Loucy (cell line): ENCODE results near the gene GFER.
A peak's percentile ranks its signal among the peaks of the same experiment; 100 is the strongest.

Source experiments
- H2AFZ ChIP-seq: fragments of 200-600 bp; sonication (generic); 2 replicates; pipeline ENCODE4 v1.6.0; 2016; ENCODE audit warnings: antibody characterized with exemption, mild to moderate bottlenecking, low read length, moderate library complexity
- H3F3A ChIP-seq: fragments of 200-600 bp; 2 replicates; pipeline ENCODE4 v1.6.0; 2016; ENCODE audit warnings: antibody characterized with exemption, low read depth, mild to moderate bottlenecking
- H3K27me3 ChIP-seq: fragments of 200-600 bp; sonication (generic); 2 replicates; pipeline ENCODE4 v1.6.1; 2014; ENCODE audit warnings: low read length, mild to moderate bottlenecking; ENCODE audit not compliant: insufficient read depth, poor library complexity, severe bottlenecking
- H3K36me3 ChIP-seq: fragments of 200-600 bp; sonication (generic); 2 replicates; pipeline ENCODE4 v1.6.1; 2016; ENCODE audit warnings: low read length; ENCODE audit not compliant: insufficient read depth
- H3K4me1 ChIP-seq: fragments of 200-600 bp; sonication (generic); 2 replicates; pipeline ENCODE4 v1.5.1; 2014; ENCODE audit warnings: low read length, mild to moderate bottlenecking; ENCODE audit not compliant: insufficient read depth, poor library complexity, severe bottlenecking
- H3K4me2 ChIP-seq: fragments of 200-600 bp; sonication (generic); 2 replicates; pipeline ENCODE4 v1.6.0; 2014; ENCODE audit warnings: antibody characterized with exemption, low read length, low read depth, mild to moderate bottlenecking; ENCODE audit not compliant: poor library complexity, severe bottlenecking
- H3K4me3 ChIP-seq: fragments of 200-600 bp; sonication (generic); 2 replicates; pipeline ENCODE4 v1.5.1; 2014; ENCODE audit warnings: low read length, mild to moderate bottlenecking, mixed read lengths; ENCODE audit not compliant: poor library complexity, severe bottlenecking
- H3K79me2 ChIP-seq: fragments of 200-600 bp; sonication (generic); 2 replicates; pipeline ENCODE4 v1.6.1; 2014; ENCODE audit warnings: low read length; ENCODE audit not compliant: insufficient read depth
- H3K9ac ChIP-seq: fragments of 200-600 bp; sonication (generic); 2 replicates; pipeline ENCODE4 v1.6.0; 2014; ENCODE audit warnings: mild to moderate bottlenecking, low read depth, low read length, moderate library complexity; ENCODE audit not compliant: poor library complexity, severe bottlenecking
- H3K9me2 ChIP-seq: fragments of 200-600 bp; sonication (generic); replicated peaks from 2 replicates; pipeline ENCODE4 v1.6.1; 2016; ENCODE audit warnings: low read depth, low read length, mixed read lengths
- H3K9me3 ChIP-seq: fragments of 200-600 bp; sonication (generic); 2 replicates; pipeline ENCODE4 v1.6.1; 2014; ENCODE audit warnings: mild to moderate bottlenecking, antibody characterized with exemption, low read length, low read depth; ENCODE audit not compliant: insufficient read depth
- H4K20me1 ChIP-seq: fragments of 200-600 bp; sonication (generic); 2 replicates; pipeline ENCODE4 v1.6.0; 2014; ENCODE audit warnings: antibody characterized with exemption, low read length, mild to moderate bottlenecking; ENCODE audit not compliant: insufficient read depth, poor library complexity, severe bottlenecking
- CTCF ChIP-seq: fragments of 200-600 bp; sonication (generic); conservative IDR thresholded peaks from 2 replicates; pipeline ENCODE4 v1.5.1; 2014; ENCODE audit warnings: mild to moderate bottlenecking, antibody characterized with exemption, low read length
- EZH2phosphoT487 ChIP-seq: fragments of 200-600 bp; IDR thresholded peaks from 2 replicates; pipeline ENCODE4 v1.6.1; 2018; ENCODE audit warnings: antibody characterized with exemption, mild to moderate bottlenecking, moderate library complexity, borderline replicate concordance

The GFER gene

GRCh38 chr16:1968146-1968953 lies 15.6 kb upstream of the GFER start:
- Histone ChIP-seq H3K36me3 (no peaks in the 10 kb centered on the region; the same call in 1 of the 2 replicates), H3K4me1 (peaks cover 6% of the 10 kb centered on the region), H4K20me1 (peaks cover 10% of the 10 kb centered on the region), H3K79me2 (peaks cover 42% of the 10 kb centered on the region), H3K4me2 (no peak overlapping the region), H3K27me3 (peaks cover 9% of the 10 kb centered on the region), H3K4me3 (no peak overlapping the region), H3K9me3 (no peaks in the 10 kb centered on the region), H3K9ac (no peak overlapping the region), H3K9me2 (no peaks in the 10 kb centered on the region), H2AFZ (no peak overlapping the region), H3F3A (peaks cover 2% of the 10 kb centered on the region; the same call in 1 of the 2 replicates)
- TF ChIP-seq EZH2phosphoT487 (no peak), CTCF (no peak)

GRCh38 chr16:1971796-1972489 lies 12.1 kb upstream of the GFER start, which contains the start of gene TBL3:
TBL3 (plus strand) TSS chr16:1972053; CDS start chr16:1972165, 112 bp downstream.
- Histone ChIP-seq H4K20me1 (no peaks in the 10 kb centered on the region), H3K36me3 (no peaks in the 10 kb centered on the region), H3K4me3 (peak within 1 kb of the TSS; percentile 91), H3F3A (peaks cover 2% of the 10 kb centered on the region; the same call in 1 of the 2 replicates), H3K27me3 (no peaks in the 10 kb centered on the region), H3K79me2 (peaks cover 22% of the 10 kb centered on the region; the same call in 1 of the 2 replicates), H3K9me3 (no peaks in the 10 kb centered on the region), H3K4me2 (peak within 1 kb of the TSS; percentile 85), H3K9ac (peak within 1 kb of the TSS; percentile 94), H3K4me1 (no peaks in the 10 kb centered on the region), H3K9me2 (no peaks in the 10 kb centered on the region), H2AFZ (peak within 1 kb of the TSS; percentile 77; the same call in 1 of the 2 replicates)
- no peak for TF ChIP-seq EZH2phosphoT487
- TF ChIP-seq CTCF, result no peak

GRCh38 chr16:1972490-1972877 lies 11.5 kb upstream of the GFER start:
- Histone ChIP-seq H3F3A (peaks cover 2% of the 10 kb centered on the region; the same call in 1 of the 2 replicates), H3K4me3 (peak overlapping the region; percentile 91), H2AFZ (no peak overlapping the region)

More at GRCh38 chr16:1972490-1972877, 11.5 kb upstream of the GFER start:
- Histone ChIP-seq H3K36me3 (no peaks in the 10 kb centered on the region), H4K20me1 (no peaks in the 10 kb centered on the region), H3K27me3 (no peaks in the 10 kb centered on the region), H3K9me2 (no peaks in the 10 kb centered on the region), H3K4me2 (peak overlapping the region; percentile 75), H3K9ac (peak overlapping the region; percentile 94), H3K4me1 (no peaks in the 10 kb centered on the region), H3K9me3 (no peaks in the 10 kb centered on the region), H3K79me2 (peaks cover 22% of the 10 kb centered on the region; the same call in 1 of the 2 replicates)
- no peak for TF ChIP-seq EZH2phosphoT487
- no peak for TF ChIP-seq CTCF
